HG03354 (cell line): ENCODE measurements around the gene S1PR3.

Source experiments
- ATAC-seq: cut with Tn5 transposase; IDR thresholded peaks from one replicate; pipeline ENCODE4 v1.9.1; 2021; ENCODE audit warnings: mild to moderate bottlenecking; ENCODE audit not compliant: unreplicated experiment, poor library complexity, severe bottlenecking

S1PR3 gene

GRCh38 chr9:89005323-89005722 is 14.1 kb downstream of the S1PR3 start:
- no peak for ATAC-seq

- ATAC-seq = no peak
Observed at GRCh38 chr9:89006267-89006666, 15.0 kb downstream of the S1PR3 start.

DNA sequence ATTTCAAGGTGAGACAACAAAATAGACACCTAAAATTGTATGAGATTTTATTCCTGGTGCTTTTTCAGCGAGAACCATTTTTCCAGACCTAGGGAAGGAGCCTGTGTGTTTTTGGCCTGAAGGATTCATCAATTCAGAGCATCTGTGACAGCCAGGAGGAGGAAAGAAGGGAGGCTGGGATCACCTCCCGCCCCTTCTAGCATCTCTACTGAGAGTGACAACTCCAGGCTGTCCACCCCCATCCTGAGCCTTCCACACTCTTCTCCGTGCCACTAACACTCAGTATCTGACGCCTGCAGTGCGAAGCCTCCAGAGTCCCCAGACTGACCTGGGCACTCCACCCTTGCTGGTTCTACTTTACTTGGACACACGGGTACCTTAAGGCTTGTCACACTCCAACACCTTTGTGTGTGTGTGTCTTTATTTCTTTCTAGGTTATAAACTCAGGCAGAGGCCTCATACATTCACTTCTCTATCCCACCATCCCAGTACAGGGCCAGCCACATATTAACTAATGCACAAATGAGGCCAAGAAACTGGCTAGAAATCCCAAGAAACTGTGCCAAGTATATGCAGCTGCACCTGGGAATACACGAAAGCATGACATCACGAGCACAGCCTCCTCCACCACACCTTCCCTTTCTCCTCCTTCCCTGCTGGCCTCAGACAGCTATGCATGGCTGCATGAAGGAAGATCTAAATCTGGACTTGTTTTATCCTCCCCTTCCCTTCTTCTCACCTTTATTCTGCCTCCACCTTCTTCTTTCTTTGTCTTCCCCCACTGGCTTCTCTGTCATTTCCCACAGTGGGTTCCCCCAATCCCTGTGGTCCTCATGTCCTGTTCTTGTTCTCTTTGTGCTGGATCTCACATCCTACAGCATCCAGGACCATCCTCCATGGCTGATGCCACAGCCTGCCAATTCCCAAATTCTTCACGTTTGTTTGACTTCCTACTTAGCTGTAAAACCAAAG is 16.0 kb downstream of the S1PR3 start:
- ATAC-seq = no peak

DNA sequence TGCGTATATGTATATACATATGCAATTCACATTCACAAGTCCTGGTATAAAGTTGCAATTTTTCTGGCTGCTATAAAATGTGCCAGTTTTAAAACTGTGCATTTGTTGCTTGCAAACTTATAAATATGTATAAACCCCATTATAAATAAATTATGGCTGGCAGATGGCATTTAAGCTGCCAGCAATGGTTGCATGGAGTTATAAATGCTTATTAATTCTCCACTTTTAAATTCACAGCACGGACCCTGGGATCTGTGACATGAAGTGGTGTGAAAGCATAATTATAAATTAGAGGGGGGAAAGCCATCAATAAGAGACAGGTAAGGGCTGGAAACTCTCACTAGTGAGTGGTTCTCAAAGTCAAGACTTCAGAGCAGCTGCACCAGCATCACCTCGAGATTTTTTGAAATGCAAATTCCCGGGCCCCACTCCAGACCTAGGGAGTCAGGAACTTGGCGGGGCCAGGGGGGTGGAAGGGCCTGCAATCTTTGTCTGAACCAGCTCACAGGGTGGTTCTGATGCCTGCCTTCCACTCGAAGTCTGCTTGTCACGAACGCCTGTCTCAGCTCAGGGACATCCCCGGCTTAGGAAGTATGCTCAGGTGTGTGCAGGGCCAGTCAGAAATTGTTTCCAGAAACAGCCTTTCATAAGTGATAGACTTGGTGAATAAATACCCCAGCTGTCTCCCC is 16.9 kb downstream of the S1PR3 start:
- no peak for ATAC-seq

DNA sequence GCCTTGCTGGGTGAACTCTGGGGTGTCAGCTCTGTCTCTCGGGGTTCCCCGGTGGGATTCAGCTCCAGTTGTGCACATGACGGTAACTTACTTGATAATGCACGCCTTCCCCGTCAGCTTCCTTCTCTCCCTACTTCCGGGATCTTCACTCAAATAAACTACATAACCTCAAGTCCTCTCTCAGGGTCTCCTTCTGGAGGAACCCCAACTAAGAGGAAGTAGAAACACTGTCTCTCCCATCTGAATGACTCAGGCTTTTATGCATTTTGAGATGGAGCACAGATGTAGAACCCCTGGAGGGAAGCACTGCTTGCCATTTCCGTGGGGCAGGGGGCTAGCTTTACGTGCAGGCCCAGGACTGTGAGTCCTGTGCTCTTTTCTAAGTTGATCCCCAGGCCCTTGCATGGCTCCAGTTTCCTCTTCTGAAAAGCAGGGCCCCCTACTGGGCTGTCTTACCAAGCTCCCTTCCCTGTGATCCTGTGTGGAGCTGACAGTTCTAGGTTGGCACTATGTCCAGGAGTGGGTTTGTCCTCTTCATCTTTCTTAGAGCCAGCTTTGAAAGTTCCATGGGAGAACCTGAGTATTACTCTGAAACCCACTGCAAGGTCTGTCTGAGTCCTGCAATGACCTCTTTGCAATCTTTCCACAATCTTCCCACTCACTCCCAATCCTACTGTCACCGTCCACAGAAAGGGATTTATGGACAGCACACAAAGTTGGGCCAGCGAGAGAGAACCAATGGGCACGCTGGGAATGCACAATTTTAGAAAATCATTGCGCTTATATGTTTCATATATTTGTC is 17.7 kb downstream of the S1PR3 start:
- no peak for ATAC-seq

DNA sequence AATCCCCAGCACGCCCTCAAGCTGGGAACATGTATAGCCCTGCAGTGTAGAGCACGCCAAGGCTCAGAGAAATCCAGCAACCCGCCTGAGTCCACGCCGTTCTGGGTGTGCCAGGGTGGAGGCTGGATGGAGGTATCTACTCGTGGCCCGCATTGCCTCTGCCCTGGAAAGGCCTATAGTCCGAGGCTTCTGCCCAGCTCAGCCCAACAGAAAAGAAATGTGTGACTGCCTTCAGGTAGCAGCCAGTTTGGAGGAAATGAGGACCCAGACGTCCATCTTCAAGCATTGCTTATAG is 18.2 kb downstream of the S1PR3 start:
- no peak for ATAC-seq

GRCh38 chr9:89010056-89010455 is 18.8 kb downstream of the S1PR3 start:
- no peak for ATAC-seq

DNA sequence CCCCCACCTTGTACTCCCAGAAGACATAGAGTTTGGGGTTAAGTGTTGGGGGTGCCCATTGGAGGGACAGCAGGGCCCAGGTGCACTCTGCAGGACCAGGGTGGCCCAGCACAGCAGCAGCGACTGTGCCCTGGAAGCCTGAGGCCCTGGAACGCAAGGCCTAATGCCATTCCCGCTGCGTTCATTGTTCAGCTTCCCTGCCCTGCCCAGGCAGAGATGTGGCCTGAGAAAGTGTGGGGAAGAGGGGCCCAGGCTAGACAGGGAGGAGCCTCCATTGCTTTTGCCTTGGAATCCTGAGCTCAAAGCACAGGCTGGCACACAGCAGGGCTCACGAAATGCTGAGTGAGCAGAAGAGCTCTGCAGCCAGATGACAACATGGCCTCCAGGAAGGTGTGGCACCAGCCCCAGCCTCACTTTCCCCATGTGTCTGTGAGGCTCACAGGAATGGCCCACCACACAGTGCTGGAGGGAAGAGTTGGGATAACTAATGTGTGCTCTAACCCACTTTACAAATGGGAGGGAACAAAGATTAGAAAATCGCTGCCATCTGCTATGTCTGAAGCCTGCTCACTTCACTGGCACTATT is 19.4 kb downstream of the S1PR3 start:
- no peak for ATAC-seq

GRCh38 chr9:89011683-89012082 is 20.4 kb downstream of the S1PR3 start:
- no peak for ATAC-seq

- ATAC-seq = no peak
Observed at GRCh38 chr9:89012294-89013042, 21.2 kb downstream of the S1PR3 start.

DNA sequence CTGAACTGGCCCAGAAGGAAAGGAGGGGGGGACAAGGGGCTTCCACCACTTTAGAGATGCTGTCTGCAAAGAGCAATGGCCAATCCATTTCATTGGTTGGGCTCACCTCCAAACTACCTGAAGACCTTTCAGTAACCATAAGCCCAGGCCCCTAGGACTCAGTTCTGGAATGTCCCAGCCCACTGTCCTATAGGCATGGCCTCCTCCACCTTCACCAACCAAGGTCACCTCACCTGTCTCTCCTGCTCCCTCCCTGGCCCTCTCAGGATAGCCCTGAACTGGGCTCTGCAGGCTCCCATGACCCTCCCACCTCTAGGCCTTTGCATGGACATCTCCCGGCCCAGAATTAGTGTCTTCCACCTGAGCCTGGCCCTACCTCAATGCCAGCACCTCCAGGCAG is 22.4 kb downstream of the S1PR3 start:
- ATAC-seq = no peak

DNA sequence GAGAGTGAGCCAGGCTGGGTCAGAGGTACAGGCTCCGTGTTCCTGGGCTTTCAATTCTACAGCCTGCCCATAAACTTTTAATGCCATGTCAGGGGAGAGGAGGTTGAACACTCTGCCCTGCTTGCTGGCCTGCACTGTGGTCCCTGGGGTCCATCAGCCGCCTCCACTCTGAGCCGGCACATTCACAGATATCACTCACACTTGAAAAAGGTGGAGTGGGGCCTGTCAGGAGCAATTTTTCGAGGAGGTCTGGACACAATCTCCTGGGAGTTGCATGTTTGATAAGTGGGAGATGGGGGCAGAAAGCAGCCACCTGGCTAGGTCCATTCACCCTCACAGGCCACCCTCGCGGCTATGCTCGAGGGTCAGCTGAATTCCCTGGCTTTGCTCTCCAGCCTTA is 22.9 kb downstream of the S1PR3 start:
- ATAC-seq = no peak

GRCh38 chr9:89015336-89015735 is 24.1 kb downstream of the S1PR3 start:
- no peak for ATAC-seq

DNA sequence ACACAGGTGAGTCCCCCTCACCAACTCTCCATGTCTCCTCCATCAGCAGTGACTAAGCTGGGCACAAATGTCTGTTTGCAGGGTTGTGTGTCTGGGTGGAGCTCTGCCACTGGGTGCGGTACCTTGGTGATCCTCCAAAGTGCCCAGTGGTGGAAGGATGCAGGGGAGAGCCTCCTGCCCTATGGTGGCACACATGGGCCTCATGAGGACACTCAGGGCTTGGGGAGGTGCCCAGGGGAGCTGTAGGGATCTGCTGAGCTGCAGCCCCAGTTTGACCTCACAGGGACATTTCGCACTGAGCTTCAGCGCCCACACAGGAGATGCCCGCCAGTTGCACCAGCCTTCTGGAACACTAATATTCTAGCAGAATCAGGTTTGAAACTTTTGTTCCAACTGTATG is 29.5 kb downstream of the S1PR3 start:
- ATAC-seq = no peak

- no peak for ATAC-seq
Observed at GRCh38 chr9:89021154-89021803, 30.0 kb downstream of the S1PR3 start.

- ATAC-seq = no peak
Observed at GRCh38 chr9:89022001-89022759, 30.9 kb downstream of the S1PR3 start.

DNA sequence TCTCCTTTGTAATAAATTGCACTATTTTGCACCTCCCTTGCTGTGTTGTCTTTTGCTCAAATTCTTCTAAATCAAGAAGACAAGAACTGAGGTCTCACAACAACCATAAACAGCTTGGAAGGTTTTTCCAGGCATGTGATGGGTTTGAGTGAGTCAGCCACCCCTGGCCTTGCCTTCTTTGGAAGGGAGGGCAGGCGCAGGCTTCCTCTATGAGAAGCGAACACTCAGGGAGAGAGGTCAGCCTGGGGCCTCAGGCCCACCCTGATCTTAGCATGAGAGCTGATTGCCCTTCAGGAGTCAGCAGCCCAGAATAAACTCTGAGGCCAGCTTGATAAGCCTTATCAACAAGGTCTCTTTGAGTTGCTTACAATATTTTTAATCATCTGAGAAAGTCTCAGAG is 31.6 kb downstream of the S1PR3 start:
- no peak for ATAC-seq

DNA sequence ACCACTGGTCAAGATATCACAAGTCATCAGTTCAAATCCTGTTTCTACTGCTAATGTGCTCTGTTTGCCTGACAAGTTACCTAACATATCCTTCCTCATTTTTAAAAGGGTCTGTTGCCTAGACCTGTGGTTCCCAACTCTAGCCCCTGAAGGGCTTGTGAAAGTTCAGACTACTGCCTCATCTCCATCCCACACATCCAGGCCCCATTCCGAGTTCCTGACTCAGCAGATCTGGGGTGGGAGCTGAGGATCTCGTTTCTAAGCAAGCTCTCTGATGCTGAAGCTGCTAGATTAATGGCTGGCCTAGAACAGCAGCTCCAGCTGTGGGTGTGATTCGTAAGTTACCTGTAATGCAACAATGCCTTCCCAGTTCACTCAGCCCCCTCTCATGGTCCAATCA is 32.5 kb downstream of the S1PR3 start:
- no peak for ATAC-seq
